Measurements from ENCODE around the gene ENG. TPM values are rescaled to one million over a fixed set of nuclear protein-coding genes. Genes with fewer than 3 reads are reported as not detected.

ENG gene
- polyA plus RNA-seq, 2 of the 4 experiments (the other 2 are of a cell fraction), result 0.08 TPM; not detected in 1

- ChIA-PET CTCF (interaction anchor here (0.6 to 4.3 kb wide), 8 partner anchors 9 to 409 kb away, joined by 3 to 27 read pairs (median 3); partner anchors contain the start of genes CDK9 and TOR2A), POLR2A (no interaction called here)
- peak; percentile 74 for ATAC-seq
- Histone ChIP-seq H3K4me2 (peak within 1 kb of the TSS; percentile 94), H3K27ac (peak within 1 kb of the TSS; percentile 85 to 94), H3K4me1 (peaks cover 33% of the 10 kb centered on the region), H3K9me3 (peaks cover 8% of the 10 kb centered on the region; the same call in 1 of the 3 replicates), H3K4me3 (peak within 1 kb of the TSS; percentile 76)
- TF ChIP-seq MAFK (IDR thresholded peaks at IDR 0.05; ENCODE audit: partially characterized antibody) (no peak), NPAS2 (CRISPR knock-in tag; IDR thresholded peaks at IDR 0.05; ENCODE audit: borderline replicate concordance) (no peak), EHF (CRISPR knock-in tag; IDR thresholded peaks at IDR 0.05) (no peak), USF2 (IDR thresholded peaks at IDR 0.05) (no peak), ZFP36 (IDR thresholded peaks at IDR 0.05; ENCODE audit: borderline replicate concordance, partially characterized antibody) (no peak), RNF2 (IDR thresholded peaks at IDR 0.05; ENCODE audit: borderline replicate concordance, low read depth) (no peak), EHMT2 (IDR thresholded peaks at IDR 0.05; ENCODE audit: low read depth) (no peak), TFCP2L1 (CRISPR knock-in tag; IDR thresholded peaks at IDR 0.05) (0 out of 2 replicates have a peak, but pooled peaks have one; percentile 15), POLR2AphosphoS2 (conservative IDR thresholded peaks at IDR 0.05; ENCODE audit: low read length) (no peak), SMC3 (IDR thresholded peaks at IDR 0.05) (no peak), MYC (IDR thresholded peaks at IDR 0.05; ENCODE audit: borderline replicate concordance, low read length) (0 out of 2 replicates have a peak, but pooled peaks have one; percentile 26), JUN (IDR thresholded peaks at IDR 0.05) (peak in 1 of 2 experiments; percentile 55; a peak in 1 of 5 replicates), RARB (CRISPR knock-in tag; IDR thresholded peaks at IDR 0.05) (no peak), CHD2 (IDR thresholded peaks at IDR 0.05; ENCODE audit: low read length, partially characterized antibody) (no peak), JUNB (IDR thresholded peaks at IDR 0.05) (no peak), BCL3 (IDR thresholded peaks at IDR 0.05) (0 out of 3 replicates have a peak, but pooled peaks have one; percentile 35), POLR2A (IDR thresholded peaks at IDR 0.05; ENCODE audit: low read length) (peak; percentile 36), MAX (IDR thresholded peaks at IDR 0.05) (no peak; the same call in 1 of the 2 replicates), FOSL2 (IDR thresholded peaks at IDR 0.05) (no peak), FOSL2 (CRISPR knock-in tag; IDR thresholded peaks at IDR 0.05) (no peak), HEYL (CRISPR knock-in tag; IDR thresholded peaks at IDR 0.05) (no peak)
- DNase-seq (ENCODE audit: low read depth in 1 of 2, low spot score in 1 of 2), result peak; percentile 65 to 69
- FAIRE-seq, result no peak
- WGBS (ENCODE audit: missing lambda C conversion rate), result 41% methylated on average over 5 of the region's 89 CpGs
Measured at GRCh38 chr9:127899128-127899943, 44.9 kb upstream of the ENG start, which contains the start of gene ST6GALNAC6. TSS of gene ST6GALNAC6 (minus strand) at chr9:127899603. CDS start at chr9:127897981, 1,622 bp downstream.

GRCh38 chr9:127898433-127899127, 44.1 kb upstream of the ENG start:
- Histone ChIP-seq H3K4me3 (peak overlapping the region; percentile 76), H3K27ac (peak overlapping the region; percentile 85 to 94), H3K4me2 (peak overlapping the region; percentile 94), H3K4me1 (peaks cover 27% of the 10 kb centered on the region), H3K9me3 (peaks cover 13% of the 10 kb centered on the region)
- FAIRE-seq, result no peak
- ChIA-PET POLR2A (no interaction called here), CTCF (interaction anchor here (0.6 to 4.3 kb wide), 9 partner anchors 9 to 408 kb away, joined by 3 to 27 read pairs (median 3); partner anchors contain the start of genes CDK9, ST6GALNAC4 and TOR2A)
- DNase-seq (ENCODE audit: low read depth in 1 of 2, low spot score in 1 of 2), result no peak
- WGBS (ENCODE audit: missing lambda C conversion rate), result 34% methylated on average over 16 of the region's 32 CpGs
- TF ChIP-seq MAX (IDR thresholded peaks at IDR 0.05), result peak; percentile 50; the same call in 1 of the 2 replicates
- TF ChIP-seq, protein P1, sequence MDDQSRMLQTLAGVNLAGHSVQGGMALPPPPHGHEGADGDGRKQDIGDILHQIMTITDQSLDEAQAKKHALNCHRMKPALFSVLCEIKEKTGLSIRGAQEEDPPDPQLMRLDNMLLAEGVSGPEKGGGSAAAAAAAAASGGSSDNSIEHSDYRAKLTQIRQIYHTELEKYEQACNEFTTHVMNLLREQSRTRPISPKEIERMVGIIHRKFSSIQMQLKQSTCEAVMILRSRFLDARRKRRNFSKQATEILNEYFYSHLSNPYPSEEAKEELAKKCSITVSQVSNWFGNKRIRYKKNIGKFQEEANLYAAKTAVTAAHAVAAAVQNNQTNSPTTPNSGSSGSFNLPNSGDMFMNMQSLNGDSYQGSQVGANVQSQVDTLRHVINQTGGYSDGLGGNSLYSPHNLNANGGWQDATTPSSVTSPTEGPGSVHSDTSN (IDR thresholded peaks at IDR 0.05), result no peak
- no peak for TF ChIP-seq JUNB (IDR thresholded peaks at IDR 0.05)
- TF ChIP-seq HDAC2 (IDR thresholded peaks at IDR 0.05), result peak; percentile 59; the same call in 1 of the 2 replicates
- no peak for TF ChIP-seq ESRRA (IDR thresholded peaks at IDR 0.05; ENCODE audit: borderline replicate concordance, low read length)
- TF ChIP-seq RARB (CRISPR knock-in tag; IDR thresholded peaks at IDR 0.05), result no peak
- peak; percentile 80; the same call in 1 of the 2 replicates for TF ChIP-seq KDM1A (IDR thresholded peaks at IDR 0.05; ENCODE audit: low read depth)
- TF ChIP-seq MAFK (IDR thresholded peaks at IDR 0.05; ENCODE audit: partially characterized antibody), result no peak
- no peak for TF ChIP-seq TFCP2L1 (CRISPR knock-in tag; IDR thresholded peaks at IDR 0.05)
- peak; percentile 57 to 69 for ATAC-seq
